Keratinocyte (primary cell): ENCODE results near the gene RNF207. TPM values are rescaled to one million over a fixed set of nuclear protein-coding genes. Genes with fewer than 3 reads are reported as not detected.

Source experiments
- DNase-seq: peaks from one replicate; pipeline ENCODE4 v3.0.0-alpha.2; 2011; ENCODE audit warnings: low read depth, missing footprints, low spot score
- FAIRE-seq: peaks from 2 replicates; lab custom pipeline; 2011; peaks lifted over from hg19 to GRCh38; lab: Jason Lieb, UNC
- H2AFZ ChIP-seq: 2 replicates; pipeline ENCODE4 v1.6.0; 2012; ENCODE audit warnings: low read length, control low read depth, inconsistent platforms; ENCODE audit not compliant: control insufficient read depth
- H3K27ac ChIP-seq: 2 replicates; pipeline ENCODE4 v1.5.1; 2011; ENCODE audit warnings: low read length; ENCODE audit not compliant: control insufficient read depth, insufficient read depth
- H3K27me3 ChIP-seq: 3 replicates; pipeline ENCODE4 v1.6.0; 2011; ENCODE audit warnings: low read length; ENCODE audit not compliant: control insufficient read depth, insufficient read depth; ENCODE audit errors: extremely low read depth
- H3K36me3 ChIP-seq, 2 experiments: 2 replicates in 1 of 2; 3 replicates in 1 of 2; pipeline ENCODE4 v1.5.1; 2011; ENCODE audit warnings: low read length in 2 of 2, mild to moderate bottlenecking in 1 of 2; ENCODE audit not compliant: control insufficient read depth in 2 of 2, insufficient read depth in 2 of 2; ENCODE audit errors: extremely low read depth in 1 of 2
- H3K4me1 ChIP-seq: 3 replicates; pipeline ENCODE4 v1.5.1; 2011; ENCODE audit warnings: low read length; ENCODE audit not compliant: control insufficient read depth, insufficient read depth; ENCODE audit errors: extremely low read depth
- H3K4me2 ChIP-seq: 3 replicates; pipeline ENCODE4 v1.6.0; 2011; ENCODE audit warnings: low read depth, low read length; ENCODE audit not compliant: control insufficient read depth, insufficient read depth; ENCODE audit errors: extremely low read depth
- H3K4me3 ChIP-seq, 3 experiments: fragments of 200-600 bp in 1 of 3; sonication (generic) in 1 of 3; 2 replicates in 2 of 3; 3 replicates in 1 of 3; pipeline ENCODE4 v1.5.1; 2011 to 2016; ENCODE audit warnings: low read length in 3 of 3, mild to moderate bottlenecking in 3 of 3, control low read depth in 2 of 3, inconsistent platforms in 1 of 3, low read depth in 1 of 3, mixed read lengths in 1 of 3, mixed run types in 1 of 3, moderate library complexity in 1 of 3; ENCODE audit not compliant: control insufficient read depth in 2 of 3, insufficient read depth in 2 of 3; ENCODE audit errors: extremely low read depth in 1 of 3
- H3K79me2 ChIP-seq: 2 replicates; pipeline ENCODE4 v1.6.0; 2012; ENCODE audit warnings: low read length; ENCODE audit not compliant: control insufficient read depth, insufficient read depth
- H3K9ac ChIP-seq: 3 replicates; pipeline ENCODE4 v1.6.0; 2011; ENCODE audit warnings: low read length; ENCODE audit not compliant: control insufficient read depth, insufficient read depth; ENCODE audit errors: extremely low read depth
- H3K9me1 ChIP-seq: 3 replicates; pipeline ENCODE4 v1.6.0; 2011; ENCODE audit warnings: low read length; ENCODE audit not compliant: control insufficient read depth, insufficient read depth; ENCODE audit errors: extremely low read depth
- H3K9me3 ChIP-seq: 2 replicates; pipeline ENCODE4 v1.5.1; 2012; ENCODE audit warnings: low read depth, low read length; ENCODE audit not compliant: control insufficient read depth
- H4K20me1 ChIP-seq: 3 replicates; pipeline ENCODE4 v1.6.0; 2011; ENCODE audit warnings: low read length; ENCODE audit not compliant: control insufficient read depth, insufficient read depth; ENCODE audit errors: extremely low read depth
- CTCF ChIP-seq, 3 experiments: IDR thresholded peaks in 1 of 3; conservative IDR thresholded peaks in 1 of 3; optimal IDR thresholded peaks in 1 of 3; 2 replicates in 2 of 3; 3 replicates in 1 of 3; pipeline versions ENCODE3 to v1.5.1; 2011; ENCODE audit warnings: low read length in 3 of 3, mild to moderate bottlenecking in 3 of 3, moderate library complexity in 2 of 3, control low read depth in 1 of 3, inconsistent platforms in 1 of 3; ENCODE audit not compliant: insufficient read depth in 2 of 3; ENCODE audit errors: extremely low read depth in 1 of 3
- EZH2 ChIP-seq: IDR thresholded peaks from one replicate; pipeline ENCODE4 v1.6.1; 2012; ENCODE audit warnings: inconsistent platforms, mild to moderate bottlenecking, low read length, moderate library complexity
- dilution Hi-C: fragments of 300-500 bp; cut with MboI; formaldehyde crosslinking; loops from one replicate; pipeline ENCODE4 v1.7.0; 2020; ENCODE audit warnings: low sequenced_read_pairs; ENCODE audit not compliant: extremely low pct_ligation_motif_present
- polyA plus RNA-seq, 5 experiments: library from polyadenylated mRNA; depleted of rRNA in 3 of 5; stranded (reverse) in 3 of 5; stranded (forward) in 1 of 5; unstranded in 1 of 5; fragments of >200 nt; gene quantifications; 1 replicate in 1 of 5; 2 replicates in 3 of 5; 3 replicates in 1 of 5; pipeline versions ENCODE4 v1.2.1 to v1.2.3, GENCODE V29; 2011 to 2012; ENCODE audit warnings: missing spikeins in 2 of 5, low read depth in 1 of 5, low replicate concordance in 1 of 5

RNF207 gene
- polyA plus RNA-seq, 1 donor (not counting 4 experiments of a cell fraction or from before 2014, with no cell fraction given), result 6.1 TPM

GRCh38 chr1:6185635-6186382 is 20.1 kb upstream of the RNF207 start:
- DNase-seq (no peak), FAIRE-seq (no peak)
- Histone ChIP-seq H3K4me3 (no peak overlapping the region), H3K79me2 (peaks cover 33% of the 10 kb centered on the region), H3K9me1 (peaks cover 5% of the 10 kb centered on the region), H3K27ac (no peak overlapping the region), H3K9me3 (no peaks in the 10 kb centered on the region), H3K27me3 (peaks cover 14% of the 10 kb centered on the region), H3K4me2 (no peak overlapping the region), H3K4me1 (peaks cover 16% of the 10 kb centered on the region), H4K20me1 (peaks cover 42% of the 10 kb centered on the region), H3K9ac (no peak overlapping the region), H3K36me3 (peaks cover 16 to 19% of the 10 kb centered on the region in 2 experiments), H2AFZ (no peak overlapping the region)
- dilution Hi-C loops, result no loop called here
- TF ChIP-seq EZH2, result no peak
- TF ChIP-seq CTCF (optimal IDR thresholded peaks at IDR 0.05 in 1 of 3, IDR thresholded peaks at IDR 0.05 in 1 of 3, conservative IDR thresholded peaks at IDR 0.05 in 1 of 3; ENCODE audit: extremely low read depth in 1 of 3, insufficient read depth in 2 of 3, low read length in 3 of 3), result peak; percentile 41 to 61 (median 54)

- dilution Hi-C loops, result no loop called here
- Histone ChIP-seq H3K27ac (no peak overlapping the region), H4K20me1 (peaks cover 32% of the 10 kb centered on the region), H3K9me1 (peaks cover 3% of the 10 kb centered on the region), H3K4me1 (peaks cover 8% of the 10 kb centered on the region), H3K9me3 (no peaks in the 10 kb centered on the region), H3K27me3 (no peaks in the 10 kb centered on the region), H2AFZ (no peak overlapping the region), H3K4me3 (no peak overlapping the region), H3K4me2 (no peak overlapping the region), H3K36me3 (peaks cover 21 to 28% of the 10 kb centered on the region in 2 experiments), H3K9ac (no peak overlapping the region), H3K79me2 (peaks cover 52% of the 10 kb centered on the region)
- TF ChIP-seq CTCF (optimal IDR thresholded peaks at IDR 0.05 in 1 of 3, IDR thresholded peaks at IDR 0.05 in 1 of 3, conservative IDR thresholded peaks at IDR 0.05 in 1 of 3; ENCODE audit: extremely low read depth in 1 of 3, insufficient read depth in 2 of 3, low read length in 3 of 3) (no peak), EZH2 (no peak)
- FAIRE-seq, result no peak
- no peak for DNase-seq
Observed at GRCh38 chr1:6188466-6188865, 17.5 kb upstream of the RNF207 start.
